OCI-LY7 (cell line): ENCODE data around the gene IL11.

ENCODE experiments used
- CTCF ChIP-seq: fragments of 200-600 bp; sonication (generic); conservative IDR thresholded peaks from 2 replicates; pipeline ENCODE4 v1.5.1; 2014; ENCODE audit warnings: mild to moderate bottlenecking, antibody characterized with exemption, low read length, moderate library complexity, mixed read lengths
- EZH2phosphoT487 ChIP-seq: fragments of 200-600 bp; sonication (generic); IDR thresholded peaks from 2 replicates; pipeline ENCODE4 v1.6.1; 2018; ENCODE audit warnings: low read depth, borderline replicate concordance, mild to moderate bottlenecking, mixed run types, antibody characterized with exemption, low read length, moderate library complexity, mixed read lengths

GRCh38 chr19:55362174-55362989 lies 7.9 kb downstream of the IL11 start:
- TF ChIP-seq CTCF: no peak
- TF ChIP-seq EZH2phosphoT487: no peak
